ENCODE data around the gene DPP8. TPM values are rescaled to one million over a fixed set of nuclear protein-coding genes. Genes with fewer than 3 reads are reported as not detected.

Gene DPP8
- polyA plus RNA-seq, 1 donor from 2014 or later: 18.6 TPM

GRCh38 chr15:65414841-65415621 lies 102.5 kb downstream of the DPP8 start:
- Histone ChIP-seq H3K9me2 (ENCODE audit: insufficient read depth, low read length) (no peaks in the 10 kb centered on the region), H3K79me2 (replicated peaks; ENCODE audit: insufficient read depth, low read length) (peaks cover 15% of the 10 kb centered on the region), H3K36me3 (ENCODE audit: insufficient read depth, low read length) (no peaks in the 10 kb centered on the region), H2AFZ (ENCODE audit: low read depth, low read length) (no peak overlapping the region), H3K27me3 (ENCODE audit: insufficient read depth, low read depth, low read length) (no peaks in the 10 kb centered on the region), H3K9ac (ENCODE audit: low read length) (no peak overlapping the region), H3K4me3 (ENCODE audit: low read length) (peak overlapping the region; percentile 10), H3K9me3 (ENCODE audit: low read length) (no peaks in the 10 kb centered on the region), H3K4me2 (ENCODE audit: low read length) (no peak overlapping the region), H3F3A (ENCODE audit: insufficient read depth, low read length, poor library complexity, severe bottlenecking) (no peaks in the 10 kb centered on the region), H3K27ac (ENCODE audit: low read length) (no peak overlapping the region), H4K20me1 (ENCODE audit: insufficient read depth) (no peaks in the 10 kb centered on the region)
- TF ChIP-seq EZH2 (IDR thresholded peaks at IDR 0.05; ENCODE audit: borderline replicate concordance, insufficient read depth, low read length, poor library complexity, severe bottlenecking) (no peak), REST (IDR thresholded peaks at IDR 0.05; ENCODE audit: borderline replicate concordance) (peak; percentile 18)

GRCh38 chr15:65413760-65414144 lies 103.7 kb downstream of the DPP8 start:
- Histone ChIP-seq H3K4me3 (ENCODE audit: low read length) (no peak overlapping the region), H3K4me2 (ENCODE audit: low read length) (no peak overlapping the region), H3F3A (ENCODE audit: insufficient read depth, low read length, poor library complexity, severe bottlenecking) (no peaks in the 10 kb centered on the region), H3K9me2 (ENCODE audit: insufficient read depth, low read length) (no peaks in the 10 kb centered on the region), H3K9ac (ENCODE audit: low read length) (no peak overlapping the region), H3K36me3 (ENCODE audit: insufficient read depth, low read length) (no peaks in the 10 kb centered on the region), H2AFZ (ENCODE audit: low read depth, low read length) (no peak overlapping the region), H3K27ac (ENCODE audit: low read length) (no peak overlapping the region), H4K20me1 (ENCODE audit: insufficient read depth) (no peaks in the 10 kb centered on the region), H3K9me3 (ENCODE audit: low read length) (no peaks in the 10 kb centered on the region), H3K27me3 (ENCODE audit: insufficient read depth, low read depth, low read length) (no peaks in the 10 kb centered on the region), H3K79me2 (replicated peaks; ENCODE audit: insufficient read depth, low read length) (peaks cover 8% of the 10 kb centered on the region)
- TF ChIP-seq SMC3 (conservative IDR thresholded peaks at IDR 0.05; ENCODE audit: poor library complexity) (no peak), TAF1 (IDR thresholded peaks at IDR 0.05; ENCODE audit: low read depth) (no peak)

- H3K9me3 ChIP-seq (ENCODE audit: low read length): no peaks in the 10 kb centered on the region
- no peak overlapping the region for H3K27ac ChIP-seq (ENCODE audit: low read length)
- H4K20me1 ChIP-seq (ENCODE audit: insufficient read depth): no peaks in the 10 kb centered on the region
- H3F3A ChIP-seq (ENCODE audit: insufficient read depth, low read length, poor library complexity, severe bottlenecking): no peaks in the 10 kb centered on the region
- no peaks in the 10 kb centered on the region for H3K9me2 ChIP-seq (ENCODE audit: insufficient read depth, low read length)
- TF ChIP-seq MXI1 (conservative IDR thresholded peaks at IDR 0.05; ENCODE audit: poor library complexity, severe bottlenecking) (no peak), TAF1 (IDR thresholded peaks at IDR 0.05; ENCODE audit: low read depth) (no peak), CTCF (IDR thresholded peaks at IDR 0.05; ENCODE audit: poor library complexity, severe bottlenecking) (no peak), REST (IDR thresholded peaks at IDR 0.05; ENCODE audit: borderline replicate concordance) (no peak), POLR2AphosphoS5 (IDR thresholded peaks at IDR 0.05) (no peak), RAD21 (conservative IDR thresholded peaks at IDR 0.05) (no peak), EP300 (conservative IDR thresholded peaks at IDR 0.05; ENCODE audit: poor library complexity, severe bottlenecking) (no peak), EZH2 (IDR thresholded peaks at IDR 0.05; ENCODE audit: borderline replicate concordance, insufficient read depth, low read length, poor library complexity, severe bottlenecking) (no peak), SMC3 (conservative IDR thresholded peaks at IDR 0.05; ENCODE audit: poor library complexity) (no peak)
- no peaks in the 10 kb centered on the region for H3K27me3 ChIP-seq (ENCODE audit: insufficient read depth, low read depth, low read length)
- H3K4me2 ChIP-seq (ENCODE audit: low read length): no peak overlapping the region
- no peak overlapping the region for H2AFZ ChIP-seq (ENCODE audit: low read depth, low read length)
- H3K79me2 ChIP-seq (replicated peaks; ENCODE audit: insufficient read depth, low read length): peaks cover 5% of the 10 kb centered on the region
- no peak overlapping the region for H3K4me3 ChIP-seq (ENCODE audit: low read length)
- no peak overlapping the region for H3K9ac ChIP-seq (ENCODE audit: low read length)
- no peaks in the 10 kb centered on the region for H3K36me3 ChIP-seq (ENCODE audit: insufficient read depth, low read length)
Observed at GRCh38 chr15:65413051-65413759, 104.3 kb downstream of the DPP8 start.
